ENCODE results near the gene CGREF1. TPM values are rescaled to one million over a fixed set of nuclear protein-coding genes. Genes with fewer than 3 reads are reported as not detected.
A peak's percentile ranks its signal among the peaks of the same experiment; 100 is the strongest.

Gene CGREF1
- total RNA-seq, 1 experiment from 2014 or later = 3.7 TPM

GRCh38 chr2:27058210-27058609 lies 60.7 kb downstream of the CGREF1 start:
- intact Hi-C loops (cut with micrococcal nuclease; ENCODE audit: unreplicated experiment) = no loop called here
- H3K4me3 Mint-ChIP-seq (ENCODE audit: low read depth, unreplicated experiment) = no peak overlapping the region
- TF ChIP-seq CTCF (IDR thresholded peaks at IDR 0.05; ENCODE audit: unreplicated experiment) = no peak
- CTCF ChIA-PET = no interaction called here
- H3K4me1 Mint-ChIP-seq (ENCODE audit: low read depth, unreplicated experiment) = no peaks in the 10 kb centered on the region
- no peak for DNase-seq
- no peaks in the 10 kb centered on the region for H3K9me3 Mint-ChIP-seq (ENCODE audit: low read depth, unreplicated experiment)
- H3K27ac Mint-ChIP-seq (ENCODE audit: unreplicated experiment) = no peak overlapping the region
- no TSS peak for BruUV-seq (replicated peaks)
- H3K36me3 Mint-ChIP-seq (ENCODE audit: insufficient read depth, unreplicated experiment) = peaks cover 68% of the 10 kb centered on the region
- no peaks in the 10 kb centered on the region for H3K27me3 Mint-ChIP-seq (ENCODE audit: unreplicated experiment)

- Mint-ChIP-seq H3K27me3 (ENCODE audit: unreplicated experiment) (no peaks in the 10 kb centered on the region), H3K4me1 (ENCODE audit: low read depth, unreplicated experiment) (peaks cover 3% of the 10 kb centered on the region), H3K4me3 (ENCODE audit: low read depth, unreplicated experiment) (no peak overlapping the region), H3K27ac (ENCODE audit: unreplicated experiment) (no peak overlapping the region), H3K36me3 (ENCODE audit: insufficient read depth, unreplicated experiment) (peaks cover 65% of the 10 kb centered on the region), H3K9me3 (ENCODE audit: low read depth, unreplicated experiment) (no peaks in the 10 kb centered on the region)
- no TSS peak for BruUV-seq (replicated peaks)
- CTCF ChIA-PET = no interaction called here
- no peak for TF ChIP-seq CTCF (IDR thresholded peaks at IDR 0.05; ENCODE audit: unreplicated experiment)
- intact Hi-C loops (cut with micrococcal nuclease; ENCODE audit: unreplicated experiment) = no loop called here
- no peak for DNase-seq
Measured at GRCh38 chr2:27057184-27057583, 61.7 kb downstream of the CGREF1 start.

- intact Hi-C loops (cut with micrococcal nuclease; ENCODE audit: unreplicated experiment) = no loop called here
- H3K27me3 Mint-ChIP-seq (ENCODE audit: unreplicated experiment) = peaks cover 17% of the 10 kb centered on the region
- no TSS peak for BruUV-seq (replicated peaks)
- CTCF ChIA-PET = no interaction called here
- no peak overlapping the region for H3K4me3 Mint-ChIP-seq (ENCODE audit: low read depth, unreplicated experiment)
- H3K36me3 Mint-ChIP-seq (ENCODE audit: insufficient read depth, unreplicated experiment) = peaks cover 75% of the 10 kb centered on the region
- no peaks in the 10 kb centered on the region for H3K9me3 Mint-ChIP-seq (ENCODE audit: low read depth, unreplicated experiment)
- peak overlapping the region; percentile 24 for H3K27ac Mint-ChIP-seq (ENCODE audit: unreplicated experiment)
- peaks cover 20% of the 10 kb centered on the region for H3K4me1 Mint-ChIP-seq (ENCODE audit: low read depth, unreplicated experiment)
- no peak for DNase-seq
- TF ChIP-seq CTCF (IDR thresholded peaks at IDR 0.05; ENCODE audit: unreplicated experiment) = no peak
Measured at GRCh38 chr2:27054721-27055120, 64.2 kb downstream of the CGREF1 start.

GRCh38 chr2:27053776-27054175 lies 65.2 kb downstream of the CGREF1 start:
- no peak overlapping the region for H3K4me3 Mint-ChIP-seq (ENCODE audit: low read depth, unreplicated experiment)
- CTCF ChIA-PET = no interaction called here
- BruUV-seq (replicated peaks) = no TSS peak

More at GRCh38 chr2:27053776-27054175, 65.2 kb downstream of the CGREF1 start:
- H3K36me3 Mint-ChIP-seq (ENCODE audit: insufficient read depth, unreplicated experiment) = peaks cover 75% of the 10 kb centered on the region
- H3K4me1 Mint-ChIP-seq (ENCODE audit: low read depth, unreplicated experiment) = peaks cover 20% of the 10 kb centered on the region
- no peak overlapping the region for H3K27ac Mint-ChIP-seq (ENCODE audit: unreplicated experiment)
- TF ChIP-seq CTCF (IDR thresholded peaks at IDR 0.05; ENCODE audit: unreplicated experiment) = no peak
- intact Hi-C loops (cut with micrococcal nuclease; ENCODE audit: unreplicated experiment) = no loop called here
- H3K27me3 Mint-ChIP-seq (ENCODE audit: unreplicated experiment) = peaks cover 17% of the 10 kb centered on the region
- no peaks in the 10 kb centered on the region for H3K9me3 Mint-ChIP-seq (ENCODE audit: low read depth, unreplicated experiment)
- no peak for DNase-seq

Measured in Calu3 (cell line).